ENCODE measurements around the gene FNDC7.
"Not testable (repeated sequence)": the region's sequence is repeated elsewhere in the genome, so short reads cannot be mapped to it uniquely, and the experiment has no call there.

The FNDC7 gene

DNA sequence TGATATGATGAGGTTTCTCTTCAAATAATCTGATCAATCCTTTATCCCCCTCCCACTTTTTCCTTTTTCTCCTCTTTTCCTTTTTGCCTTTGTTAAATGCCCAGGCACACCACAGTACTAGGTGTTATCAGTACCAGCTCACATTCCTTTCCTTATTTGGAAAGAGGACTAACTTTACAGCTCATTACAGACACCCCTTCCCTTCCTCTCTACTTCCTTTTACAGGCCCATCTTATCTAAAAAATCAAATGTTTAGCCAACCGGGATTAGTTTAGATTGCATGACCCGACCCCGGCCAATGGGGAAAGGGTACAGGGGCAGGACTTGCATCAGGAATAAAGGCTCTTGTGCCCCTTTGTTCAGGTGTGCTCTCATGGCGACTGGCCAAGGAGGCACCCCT is 31.0 kb upstream of the FNDC7 start:
- H2AK5ac ChIP-seq (ENCODE audit: low read length); DNase-seq; H3K79me2 ChIP-seq (ENCODE audit: control insufficient read depth, insufficient read depth, low read length, poor library complexity); H3K27ac ChIP-seq (ENCODE audit: low read depth, low read length); H3K18ac ChIP-seq (ENCODE audit: low read length); H3K23ac ChIP-seq (ENCODE audit: low read length); H3K9ac ChIP-seq (ENCODE audit: low read length); H3K79me1 ChIP-seq (ENCODE audit: low read length); H3K14ac ChIP-seq (ENCODE audit: low read length); H3K36me3 ChIP-seq (ENCODE audit: control insufficient read depth in 1 of 2, insufficient read depth in 2 of 2, low read length in 2 of 2); H3K9me3 ChIP-seq (ENCODE audit: insufficient read depth, low read depth, low read length); H4K12ac ChIP-seq (ENCODE audit: low read depth, low read length); H3K4ac ChIP-seq (ENCODE audit: low read depth, low read length); H3K4me3 ChIP-seq (ENCODE audit: low read depth, low read length); H2BK120ac ChIP-seq (ENCODE audit: insufficient read depth, low read length, poor library complexity); H3K4me2 ChIP-seq (ENCODE audit: low read length); H3K4me1 ChIP-seq (ENCODE audit: control insufficient read depth in 1 of 2, insufficient read depth in 2 of 2, low read length in 2 of 2); H3K27me3 ChIP-seq (ENCODE audit: insufficient read depth, low read length); H2BK12ac ChIP-seq (ENCODE audit: low read length); H2AFZ ChIP-seq (ENCODE audit: insufficient read depth, low read length, poor library complexity); H4K91ac ChIP-seq (ENCODE audit: low read depth, low read length): not testable (repeated sequence)
- WGBS (ENCODE audit: extremely low coverage, insufficient coverage, insufficient read length), result no CpG with 5 or more reads among the region's 4 CpGs
- Histone ChIP-seq H4K8ac (ENCODE audit: low read depth, low read length) (peak overlapping the region; percentile 56), H2BK5ac (ENCODE audit: low read depth, low read length, poor library complexity) (peak overlapping the region; percentile 31)

DNA sequence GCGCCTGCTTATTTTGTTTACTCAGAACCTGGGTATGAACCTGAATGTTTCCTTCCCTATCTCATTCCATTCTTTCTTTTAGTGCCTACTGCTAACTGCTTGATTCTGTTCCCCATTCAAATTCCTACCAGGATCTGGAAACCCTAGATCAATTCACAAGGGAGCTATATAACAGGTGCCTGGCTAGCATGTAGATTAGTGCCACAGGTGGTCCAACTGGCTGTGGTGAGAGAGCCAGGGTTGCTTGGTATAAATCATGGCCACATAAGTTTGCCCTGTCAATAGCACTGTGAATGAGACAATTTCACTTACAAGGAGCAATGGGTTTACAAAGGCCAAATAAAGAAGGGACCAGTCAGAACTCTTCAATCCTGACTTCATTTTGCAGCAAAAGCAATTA is 27.2 kb upstream of the FNDC7 start:
- no peak overlapping the region for H4K91ac ChIP-seq (ENCODE audit: low read depth, low read length)
- no peak overlapping the region for H2AK5ac ChIP-seq (ENCODE audit: low read length)
- no peak overlapping the region for H3K23ac ChIP-seq (ENCODE audit: low read length)
- no peak overlapping the region for H3K4ac ChIP-seq (ENCODE audit: low read depth, low read length)
- H3K4me2 ChIP-seq (ENCODE audit: low read length), result no peak overlapping the region
- no peak overlapping the region for H3K4me3 ChIP-seq (ENCODE audit: low read depth, low read length)
- no peaks in the 10 kb centered on the region for H3K36me3 ChIP-seq (ENCODE audit: control insufficient read depth in 1 of 2, insufficient read depth in 2 of 2, low read length in 2 of 2)
- H3K79me2 ChIP-seq (ENCODE audit: control insufficient read depth, insufficient read depth, low read length, poor library complexity), result no peaks in the 10 kb centered on the region
- no peak overlapping the region for H4K8ac ChIP-seq (ENCODE audit: low read depth, low read length)
- no peak overlapping the region for H3K27ac ChIP-seq (ENCODE audit: low read depth, low read length)
- H3K27me3 ChIP-seq (ENCODE audit: insufficient read depth, low read length), result no peaks in the 10 kb centered on the region
- H3K18ac ChIP-seq (ENCODE audit: low read length), result no peak overlapping the region
- no peak overlapping the region for H2AFZ ChIP-seq (ENCODE audit: insufficient read depth, low read length, poor library complexity)
- no peak overlapping the region for H2BK5ac ChIP-seq (ENCODE audit: low read depth, low read length, poor library complexity)
- no peak for DNase-seq
- WGBS (ENCODE audit: extremely low coverage, insufficient coverage, insufficient read length), result no CpG with 5 or more reads among the region's 1 CpG
- no peak overlapping the region for H3K14ac ChIP-seq (ENCODE audit: low read length)
- no peak overlapping the region for H3K9ac ChIP-seq (ENCODE audit: low read length)
- H4K12ac ChIP-seq (ENCODE audit: low read depth, low read length), result no peak overlapping the region
- no peak overlapping the region for H2BK12ac ChIP-seq (ENCODE audit: low read length)
- H2BK120ac ChIP-seq (ENCODE audit: insufficient read depth, low read length, poor library complexity), result no peak overlapping the region
- peaks cover 1% of the 10 kb centered on the region for H3K9me3 ChIP-seq (ENCODE audit: insufficient read depth, low read depth, low read length)
- H3K79me1 ChIP-seq (ENCODE audit: low read length), result peaks cover 2% of the 10 kb centered on the region
- no peaks in the 10 kb centered on the region for H3K4me1 ChIP-seq (ENCODE audit: control insufficient read depth in 1 of 2, insufficient read depth in 2 of 2, low read length in 2 of 2)

DNA sequence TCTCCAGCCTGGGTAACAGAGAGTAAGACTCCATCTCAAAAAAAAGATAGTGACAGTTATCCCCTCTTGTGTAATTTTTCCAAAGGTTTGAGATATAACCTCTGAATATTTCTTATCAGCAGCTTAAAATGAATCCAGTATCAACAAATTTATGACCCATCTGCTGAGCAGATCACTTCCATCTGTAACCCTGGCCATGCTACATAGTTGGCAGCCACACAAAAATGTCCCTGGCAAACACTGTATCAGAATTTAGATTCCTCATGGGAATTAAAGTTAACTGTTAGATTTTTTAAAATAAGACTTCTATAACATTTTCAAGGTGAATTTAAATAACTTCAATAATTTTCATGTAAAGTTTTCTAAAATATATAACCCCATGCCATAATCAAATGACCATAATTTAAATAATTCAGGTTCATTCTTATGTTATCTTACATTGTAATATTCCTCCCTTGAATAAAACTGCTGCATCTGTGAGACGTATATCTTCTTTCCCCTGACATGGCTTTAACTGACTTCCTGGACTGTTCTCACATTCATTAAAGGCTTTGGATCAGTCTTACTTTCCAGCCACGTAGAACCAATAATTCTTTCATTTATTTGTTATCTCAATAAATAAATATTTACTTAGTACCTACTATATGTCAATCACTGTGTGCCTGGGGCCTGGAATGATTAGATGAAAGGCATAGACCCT is 25.9 kb upstream of the FNDC7 start:
- Histone ChIP-seq H4K91ac (ENCODE audit: low read depth, low read length) (no peak overlapping the region), H3K4ac (ENCODE audit: low read depth, low read length) (no peak overlapping the region), H3K4me3 (ENCODE audit: low read depth, low read length) (no peak overlapping the region), H2AFZ (ENCODE audit: insufficient read depth, low read length, poor library complexity) (no peak overlapping the region), H3K36me3 (ENCODE audit: control insufficient read depth in 1 of 2, insufficient read depth in 2 of 2, low read length in 2 of 2) (no peaks in the 10 kb centered on the region), H3K27ac (ENCODE audit: low read depth, low read length) (no peak overlapping the region), H2BK5ac (ENCODE audit: low read depth, low read length, poor library complexity) (no peak overlapping the region), H3K27me3 (ENCODE audit: insufficient read depth, low read length) (no peaks in the 10 kb centered on the region), H3K9ac (ENCODE audit: low read length) (no peak overlapping the region), H3K79me2 (ENCODE audit: control insufficient read depth, insufficient read depth, low read length, poor library complexity) (peaks cover under 1% of the 10 kb centered on the region), H2BK120ac (ENCODE audit: insufficient read depth, low read length, poor library complexity) (no peak overlapping the region), H2AK5ac (ENCODE audit: low read length) (no peak overlapping the region), H2BK12ac (ENCODE audit: low read length) (no peak overlapping the region), H3K9me3 (ENCODE audit: insufficient read depth, low read depth, low read length) (peaks cover 1% of the 10 kb centered on the region), H4K8ac (ENCODE audit: low read depth, low read length) (no peak overlapping the region), H3K4me2 (ENCODE audit: low read length) (no peak overlapping the region), H3K4me1 (ENCODE audit: control insufficient read depth in 1 of 2, insufficient read depth in 2 of 2, low read length in 2 of 2) (peaks cover 0 to 2% of the 10 kb centered on the region in 2 experiments), H3K23ac (ENCODE audit: low read length) (no peak overlapping the region), H3K18ac (ENCODE audit: low read length) (no peak overlapping the region), H3K14ac (ENCODE audit: low read length) (no peak overlapping the region), H3K79me1 (ENCODE audit: low read length) (peaks cover 3% of the 10 kb centered on the region), H4K12ac (ENCODE audit: low read depth, low read length) (no peak overlapping the region)
- WGBS (ENCODE audit: extremely low coverage, insufficient coverage, insufficient read length), result no CpG with 5 or more reads among the region's 2 CpGs
- DNase-seq, result no peak

- H3K79me2 ChIP-seq (ENCODE audit: control insufficient read depth, insufficient read depth, low read length, poor library complexity), result peaks cover 15% of the 10 kb centered on the region
- H3K79me1 ChIP-seq (ENCODE audit: low read length), result peaks cover 11% of the 10 kb centered on the region
- peak overlapping the region; percentile 69 for H4K91ac ChIP-seq (ENCODE audit: low read depth, low read length)
- peak overlapping the region; percentile 87 for H3K4me3 ChIP-seq (ENCODE audit: low read depth, low read length)
- H3K27me3 ChIP-seq (ENCODE audit: insufficient read depth, low read length), result no peaks in the 10 kb centered on the region
- peak overlapping the region; percentile 56 for H4K12ac ChIP-seq (ENCODE audit: low read depth, low read length)
- peak in 1 of 2 donors; percentile 44 for DNase-seq
- no peak overlapping the region for H3K23ac ChIP-seq (ENCODE audit: low read length)
- peak overlapping the region; percentile 60 for H3K4ac ChIP-seq (ENCODE audit: low read depth, low read length)
- peaks cover 0 to 2% of the 10 kb centered on the region in 2 experiments for H3K4me1 ChIP-seq (ENCODE audit: control insufficient read depth in 1 of 2, insufficient read depth in 2 of 2, low read length in 2 of 2)
- H2AFZ ChIP-seq (ENCODE audit: insufficient read depth, low read length, poor library complexity), result peak overlapping the region; percentile 67
- peak overlapping the region; percentile 98 for H3K9ac ChIP-seq (ENCODE audit: low read length)
- peak overlapping the region; percentile 98 for H4K8ac ChIP-seq (ENCODE audit: low read depth, low read length)
- 100% methylated on average over 2 of the region's 12 CpGs for WGBS (ENCODE audit: extremely low coverage, insufficient coverage, insufficient read length)
- peak overlapping the region; percentile 69 for H3K27ac ChIP-seq (ENCODE audit: low read depth, low read length)
- peaks cover 2% of the 10 kb centered on the region in 2 experiments for H3K36me3 ChIP-seq (ENCODE audit: control insufficient read depth in 1 of 2, insufficient read depth in 2 of 2, low read length in 2 of 2)
- no peak overlapping the region for H3K18ac ChIP-seq (ENCODE audit: low read length)
- H2AK5ac ChIP-seq (ENCODE audit: low read length), result no peak overlapping the region
- no peak overlapping the region for H2BK12ac ChIP-seq (ENCODE audit: low read length)
- H2BK120ac ChIP-seq (ENCODE audit: insufficient read depth, low read length, poor library complexity), result no peak overlapping the region
- H3K9me3 ChIP-seq (ENCODE audit: insufficient read depth, low read depth, low read length), result no peaks in the 10 kb centered on the region
- peak overlapping the region; percentile 58 for H3K14ac ChIP-seq (ENCODE audit: low read length)
- H3K4me2 ChIP-seq (ENCODE audit: low read length), result peak overlapping the region; percentile 83
- H2BK5ac ChIP-seq (ENCODE audit: low read depth, low read length, poor library complexity), result no peak overlapping the region
Observed at GRCh38 chr1:108691128-108691941, 21.4 kb upstream of the FNDC7 start.
